K562 (cell line): ENCODE data around the gene CNGA1. TPM values are rescaled to one million over a fixed set of nuclear protein-coding genes. Genes with fewer than 3 reads are reported as not detected.

Source experiments
- ATAC-seq: fragments of 200-7000 bp; cut with Tn5 transposase; 3 replicates; pipeline ENCODE4 v1.9.1; 2020; ENCODE audit warnings: moderate library complexity
- BruUV-seq: library from RNA; stranded (reverse); fragments of 400-500 nt; replicated peaks from 2 replicates; lab custom pipeline; 2021; lab: Mats Ljungman, UMichigan
- CTCF ChIA-PET: fragments of 300-600 bp; formaldehyde crosslinking; extraction: SDS; loops from one replicate; lab custom pipeline; 2021; ENCODE audit warnings: low intra/inter-chr PET ratio; lab: Yijun Ruan, JAX
- POLR2A ChIA-PET: fragments of 300-600, 350-650 bp; sonication (Branson Sonifier 250); formaldehyde crosslinking; extraction: SDS; loops from one replicate; lab custom pipeline; 2021; ENCODE audit warnings: antibody characterized with exemption, inconsistent platforms; lab: Yijun Ruan, JAX
- DNase-seq, 4 experiments: peaks; one replicate each; pipeline versions ENCODE4 v3.0.0 to v3.0.0-alpha.2; 2011 to 2018; ENCODE audit warnings: low spot score in 3 of 4, mixed read lengths in 3 of 4; ENCODE audit errors: extremely low read depth in 1 of 4
- FAIRE-seq: peaks from 2 replicates; lab custom pipeline; 2011; peaks lifted over from hg19 to GRCh38; lab: Jason Lieb, UNC
- H2AFZ ChIP-seq: 2 replicates; pipeline ENCODE4 v1.6.0; 2011; ENCODE audit warnings: low read depth, low read length, control low read depth, inconsistent platforms
- H3K27ac ChIP-seq: fragments of 200-600 bp; 3 replicates; pipeline ENCODE4 v1.8.0; 2011; ENCODE audit warnings: low read depth, mild to moderate bottlenecking, control low read depth, inconsistent platforms, low read length, moderate library complexity, mixed read lengths; ENCODE audit errors: extremely low read depth
- H3K27me3 ChIP-seq, 2 experiments: fragments of 300-600 bp in 1 of 2; 2 replicates in 1 of 2; 3 replicates in 1 of 2; pipeline versions ENCODE4 v1.6.0 to v1.8.0; 2011; ENCODE audit warnings: inconsistent platforms in 2 of 2, low read length in 2 of 2, mild to moderate bottlenecking in 1 of 2, mixed read lengths in 1 of 2, moderate library complexity in 1 of 2; ENCODE audit not compliant: control insufficient read depth in 2 of 2, insufficient read depth in 2 of 2
- H3K36me3 ChIP-seq: fragments of 300-600 bp; 3 replicates; pipeline ENCODE4 v1.8.0; 2011; ENCODE audit warnings: mild to moderate bottlenecking, low read length, inconsistent platforms; ENCODE audit not compliant: control insufficient read depth, insufficient read depth
- H3K4me1 ChIP-seq, 2 experiments: fragments of 200-600 bp in 1 of 2; replicated peaks in 1 of 2; 2 replicates in 1 of 2; 3 replicates in 1 of 2; pipeline versions ENCODE4 v1.5.1 to v1.8.0; 2011; ENCODE audit warnings: inconsistent platforms in 2 of 2, low read length in 2 of 2, mild to moderate bottlenecking in 1 of 2, mixed read lengths in 1 of 2, moderate library complexity in 1 of 2; ENCODE audit not compliant: control insufficient read depth in 2 of 2, insufficient read depth in 2 of 2
- H3K4me2 ChIP-seq: 2 replicates; pipeline ENCODE4 v1.6.1; 2011; ENCODE audit warnings: low read length, control low read depth, inconsistent platforms, mixed read lengths; ENCODE audit not compliant: insufficient read depth
- H3K4me3 ChIP-seq: fragments of 200-600 bp; sonication (generic), shearing (Covaris generic); 2 replicates; pipeline ENCODE4 v1.5.1; 2016; ENCODE audit warnings: control low read depth, inconsistent platforms
- H3K79me2 ChIP-seq: fragments of 200-600 bp; 3 replicates; pipeline ENCODE4 v1.8.0; 2011; ENCODE audit warnings: low read length, inconsistent platforms; ENCODE audit not compliant: control insufficient read depth, insufficient read depth
- H3K9ac ChIP-seq, 2 experiments: 2 replicates each; pipeline versions ENCODE4 v1.6.0 to v1.6.1; 2011; ENCODE audit warnings: low read depth in 2 of 2, low read length in 2 of 2, control low read depth in 1 of 2, inconsistent platforms in 1 of 2, mild to moderate bottlenecking in 1 of 2, mixed read lengths in 1 of 2; ENCODE audit not compliant: insufficient read depth in 1 of 2
- H3K9me1 ChIP-seq: one replicate; pipeline ENCODE4 v1.6.0; 2011; ENCODE audit warnings: inconsistent platforms, mild to moderate bottlenecking, low read length, moderate library complexity; ENCODE audit not compliant: control insufficient read depth, insufficient read depth
- H3K9me3 ChIP-seq: replicated peaks from 2 replicates; pipeline ENCODE4 v1.5.1; 2011; ENCODE audit warnings: low read depth, low read length, inconsistent platforms; ENCODE audit not compliant: control insufficient read depth, insufficient read depth
- H4K20me1 ChIP-seq: replicated peaks from 2 replicates; pipeline ENCODE4 v1.6.1; 2011; ENCODE audit warnings: low read length, inconsistent platforms, mixed read lengths; ENCODE audit not compliant: control insufficient read depth, insufficient read depth
- BRCA1 ChIP-seq, 2 experiments: fragments of 450-650 bp in 1 of 2; sonication (generic) in 1 of 2; formaldehyde crosslinking in 1 of 2; IDR thresholded peaks; 2 replicates each; pipeline versions ENCODE4 v1.5.0 to v1.6.1; 2017 to 2020; ENCODE audit warnings: mild to moderate bottlenecking in 1 of 2, missing genetic modification reagents in 1 of 2
- FOXA1 ChIP-seq: fragments of 450-650 bp; IDR thresholded peaks from 2 replicates; pipeline ENCODE4 v1.6.1; 2016; ENCODE audit warnings: mild to moderate bottlenecking, borderline replicate concordance
- NFXL1 ChIP-seq: fragments of 450-650 bp; formaldehyde crosslinking; IDR thresholded peaks from 2 replicates; pipeline ENCODE4 v1.4.0; 2021; ENCODE audit warnings: mild to moderate bottlenecking
- NR0B1 ChIP-seq: fragments of 450-650 bp; IDR thresholded peaks from one replicate; pipeline ENCODE4 v1.6.1; 2018; ENCODE audit warnings: mild to moderate bottlenecking, moderate library complexity; ENCODE audit not compliant: partially characterized antibody
- REST ChIP-seq, 2 experiments: fragments of 450-650 bp; formaldehyde crosslinking in 1 of 2; IDR thresholded peaks; 2 replicates each; pipeline versions ENCODE4 v1.4.0 to v1.6.1; 2014 to 2020; ENCODE audit warnings: mild to moderate bottlenecking in 2 of 2, borderline replicate concordance in 1 of 2, low read depth in 1 of 2
- RNF2 ChIP-seq: sonication (generic); IDR thresholded peaks from 2 replicates; pipeline ENCODE4 v1.6.1; 2016
- SMAD1 ChIP-seq: fragments of 150-350 bp; IDR thresholded peaks from 2 replicates; pipeline ENCODE4 v1.6.1; 2014; ENCODE audit warnings: low read length, low read depth; ENCODE audit not compliant: partially characterized antibody
- ZC3H11A ChIP-seq: IDR thresholded peaks from 2 replicates; pipeline ENCODE4 v1.6.1; 2012; ENCODE audit warnings: low read depth, low read length, improper control_type of control experiment
- ZNF224 ChIP-seq: sonication (generic); formaldehyde crosslinking; IDR thresholded peaks from 2 replicates; pipeline ENCODE4 v1.8.0; 2022; ENCODE audit warnings: mild to moderate bottlenecking, missing genetic modification reagents
- ZNF280B ChIP-seq: fragments of 250-450 bp; sonication (Bioruptor Pico); IDR thresholded peaks from 2 replicates; pipeline ENCODE4 v1.5.1; 2021; ENCODE audit warnings: mild to moderate bottlenecking
- ZNF695 ChIP-seq: fragments of 450-650 bp; formaldehyde crosslinking; IDR thresholded peaks from 2 replicates; pipeline ENCODE4 v1.4.0; 2020; ENCODE audit warnings: mild to moderate bottlenecking, moderate library complexity
- WGBS: fragments of 100-300 bp; shearing (Covaris generic); methylation state at CpG from one replicate; pipeline ENCODE4 v1.1.6; 2016; ENCODE audit warnings: low coverage, mixed read lengths; ENCODE audit not compliant: insufficient coverage; ENCODE audit errors: missing lambda C conversion rate; 5-methylcytosine and 5-hydroxymethylcytosine counted together
- in situ Hi-C: fragments of 300-500 bp; cut with MboI; formaldehyde crosslinking; loops from 4 replicates; pipeline ENCODE4 v1.15.0; 2018; ENCODE audit warnings: inconsistent platforms, mixed read lengths
- intact Hi-C: fragments of 100-400 bp; cut with micrococcal nuclease; formaldehyde crosslinking; loops from 2 replicates; pipeline ENCODE4 v1.14.2; 2022
- polyA plus RNA-seq, 8 experiments: library from polyadenylated mRNA; depleted of rRNA in 4 of 8; stranded (reverse) in 5 of 8; unstranded in 3 of 8; fragments of >200 nt; fragmentation: Nextera tagmentation in 2 of 8; fragmentation: Illumina TruSeq in 1 of 8; extraction: Ambion mirVana in 2 of 8; extraction: Trizol in 1 of 8; gene quantifications; 2 replicates each; pipeline versions ENCODE4 v1.2.1 to v1.2.3, GENCODE V29; 2011 to 2014; ENCODE audit warnings: inconsistent platforms in 1 of 8, missing spikeins in 1 of 8
- total RNA-seq, 7 experiments: library from RNA; depleted of rRNA in 6 of 7; stranded (reverse); fragments of >200 nt in 6 of 7; fragmentation: Illumina TruSeq in 2 of 7; extraction: Trizol in 2 of 7; gene quantifications; 2 replicates each; pipeline versions ENCODE4 v1.2.1 to v1.2.3, GENCODE V29; 2011 to 2021; ENCODE audit warnings: low replicate concordance in 1 of 7

Gene CNGA1
- total and polyA plus RNA-seq, 9 of the 15 experiments (the other 6 are each of a cell fraction or from before 2014, with no cell fraction given) = 0.03 to 0.29 (median 0.04) TPM; not detected in 5

- Histone ChIP-seq H3K4me1 (no peaks in the 10 kb centered on the region), H3K4me3 (no peak overlapping the region), H3K4me2 (no peak overlapping the region), H3K9me1 (no peaks in the 10 kb centered on the region), H3K79me2 (no peaks in the 10 kb centered on the region), H3K9me3 (no peaks in the 10 kb centered on the region), H4K20me1 (no peaks in the 10 kb centered on the region), H3K27me3 (peaks cover 10 to 12% of the 10 kb centered on the region in 2 experiments; a peak in 3 of 5 replicates), H3K27ac (no peak overlapping the region), H2AFZ (no peak overlapping the region), H3K36me3 (no peaks in the 10 kb centered on the region), H3K9ac (no peak overlapping the region)
- WGBS = 4% methylated on average over 4 of the region's 4 CpGs
- ATAC-seq (no peak), FAIRE-seq (no peak), DNase-seq (no peak)
- POLR2A ChIA-PET = interaction anchor here (0.8 to 1.6 kb wide), 2 partner anchors 9 to 81 kb away, joined by 3 to 4 read pairs; no protein-coding TSS in a partner anchor
- in situ Hi-C loops (no loop called here), intact Hi-C loops (loop anchor here (5.0 kb wide), 1 partner anchor 46 kb away; no protein-coding TSS in a partner anchor)
- BruUV-seq = no TSS peak
- CTCF ChIA-PET = no interaction called here
- TF ChIP-seq ZC3H11A = no peak
- TF ChIP-seq BRCA1 (IDR thresholded peaks at IDR 0.05) = no peak
- no peak for TF ChIP-seq BRCA1 (CRISPR knock-in tag; IDR thresholded peaks at IDR 0.05)
- TF ChIP-seq NR0B1 = no peak
- no peak for TF ChIP-seq ZNF224 (CRISPR knock-in tag)
- no peak for TF ChIP-seq FOXA1
- TF ChIP-seq ZNF695 (CRISPR knock-in tag) = no peak
- TF ChIP-seq SMAD1 = no peak
- no peak for TF ChIP-seq RNF2
- TF ChIP-seq REST (IDR thresholded peaks at IDR 0.05; ENCODE audit: borderline replicate concordance) = no peak
- no peak for TF ChIP-seq REST (CRISPR knock-in tag; IDR thresholded peaks at IDR 0.05; ENCODE audit: low read depth)
- TF ChIP-seq NFXL1 (CRISPR knock-in tag) = no peak
- TF ChIP-seq ZNF280B (CRISPR knock-in tag) = no peak
Observed at GRCh38 chr4:48041535-48042137, 25.2 kb upstream of the CNGA1 start.
